NB4 (cell line): ENCODE measurements around the gene EIF2S2.

ENCODE experiments used
- DNase-seq: peaks from one replicate; pipeline ENCODE4 v3.0.0; 2010; ENCODE audit warnings: low read depth
- H3K4me3 ChIP-seq: one replicate; pipeline ENCODE4 v1.5.1; 2011; ENCODE audit warnings: mild to moderate bottlenecking, low read depth, low read length, moderate library complexity
- MAX ChIP-seq: IDR thresholded peaks from 2 replicates; pipeline ENCODE4 v1.6.1; 2011; ENCODE audit warnings: low read depth, low read length
- MYC ChIP-seq: IDR thresholded peaks from 2 replicates; pipeline ENCODE4 v1.6.1; 2011; ENCODE audit warnings: low read depth, low read length
- POLR2A ChIP-seq: IDR thresholded peaks from 2 replicates; pipeline ENCODE4 v1.6.1; 2011; ENCODE audit warnings: mild to moderate bottlenecking; ENCODE audit not compliant: insufficient read length; ENCODE audit errors: extremely low read depth
- TF ChIP-seq, protein P1 (sequence below): IDR thresholded peaks from one replicate; pipeline ENCODE4 v1.5.1; 2012; ENCODE audit warnings: low read depth, low read length

EIF2S2 gene

GRCh38 chr20:34065260-34065659, 46.8 kb downstream of the EIF2S2 start:
- TF ChIP-seq, protein P1, sequence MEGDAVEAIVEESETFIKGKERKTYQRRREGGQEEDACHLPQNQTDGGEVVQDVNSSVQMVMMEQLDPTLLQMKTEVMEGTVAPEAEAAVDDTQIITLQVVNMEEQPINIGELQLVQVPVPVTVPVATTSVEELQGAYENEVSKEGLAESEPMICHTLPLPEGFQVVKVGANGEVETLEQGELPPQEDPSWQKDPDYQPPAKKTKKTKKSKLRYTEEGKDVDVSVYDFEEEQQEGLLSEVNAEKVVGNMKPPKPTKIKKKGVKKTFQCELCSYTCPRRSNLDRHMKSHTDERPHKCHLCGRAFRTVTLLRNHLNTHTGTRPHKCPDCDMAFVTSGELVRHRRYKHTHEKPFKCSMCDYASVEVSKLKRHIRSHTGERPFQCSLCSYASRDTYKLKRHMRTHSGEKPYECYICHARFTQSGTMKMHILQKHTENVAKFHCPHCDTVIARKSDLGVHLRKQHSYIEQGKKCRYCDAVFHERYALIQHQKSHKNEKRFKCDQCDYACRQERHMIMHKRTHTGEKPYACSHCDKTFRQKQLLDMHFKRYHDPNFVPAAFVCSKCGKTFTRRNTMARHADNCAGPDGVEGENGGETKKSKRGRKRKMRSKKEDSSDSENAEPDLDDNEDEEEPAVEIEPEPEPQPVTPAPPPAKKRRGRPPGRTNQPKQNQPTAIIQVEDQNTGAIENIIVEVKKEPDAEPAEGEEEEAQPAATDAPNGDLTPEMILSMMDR, result no peak
- no peak for TF ChIP-seq MYC
- no peak for TF ChIP-seq POLR2A
- TF ChIP-seq MAX, result no peak
- no peak for DNase-seq
- H3K4me3 ChIP-seq, result no peak overlapping the region

- TF ChIP-seq POLR2A, result no peak
- TF ChIP-seq, protein P1, result no peak
- no peak for TF ChIP-seq MAX
- TF ChIP-seq MYC, result no peak
- no peak overlapping the region for H3K4me3 ChIP-seq
- no peak for DNase-seq
These were observed 47.8 kb downstream of the EIF2S2 start for GRCh38 chr20:34064286-34064685.

GRCh38 chr20:34062570-34063482, 49.2 kb downstream of the EIF2S2 start:
- TF ChIP-seq, protein P1, result no peak
- no peak for TF ChIP-seq MYC
- no peak for TF ChIP-seq MAX
- TF ChIP-seq POLR2A, result no peak
- no peak for DNase-seq
- no peak overlapping the region for H3K4me3 ChIP-seq

GRCh38 chr20:34061695-34062094, 50.3 kb downstream of the EIF2S2 start:
- no peak overlapping the region for H3K4me3 ChIP-seq
- DNase-seq, result no peak
- TF ChIP-seq MYC (no peak), POLR2A (no peak), MAX (no peak)
- TF ChIP-seq, protein P1, result no peak

DNA sequence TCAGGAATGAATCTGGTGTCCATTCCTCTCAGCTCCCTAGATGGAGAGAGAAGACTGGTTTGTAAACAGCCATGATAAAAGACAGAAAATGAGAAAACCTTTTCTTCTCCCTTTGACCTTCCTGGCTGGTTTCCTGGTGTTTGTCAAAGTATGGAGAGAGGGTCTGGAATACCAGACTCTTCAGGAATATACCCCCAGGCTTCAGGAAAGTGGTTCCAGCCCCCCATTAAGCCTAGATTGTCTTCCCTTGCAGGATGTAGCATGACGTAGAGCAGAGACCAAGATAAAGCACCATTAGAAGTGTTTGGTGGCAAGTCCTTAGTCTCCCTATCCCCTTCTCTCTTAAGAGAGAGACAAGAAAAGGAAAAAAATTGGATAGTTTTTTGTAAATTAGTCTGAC, 51.1 kb downstream of the EIF2S2 start:
- TF ChIP-seq, protein P1, result no peak
- no peak for TF ChIP-seq POLR2A
- TF ChIP-seq MYC, result no peak
- TF ChIP-seq MAX, result no peak
- DNase-seq, result no peak
- H3K4me3 ChIP-seq, result no peak overlapping the region
